H1 (cell line): Measurements from ENCODE around the gene GLO1. TPM values are rescaled to one million over a fixed set of nuclear protein-coding genes. Genes with fewer than 3 reads are reported as not detected.

Source experiments
- CTCF ChIA-PET: fragments of 300-600 bp; sonication (Branson Sonifier 250); formaldehyde crosslinking; loops from one replicate; lab custom pipeline; 2021; ENCODE audit not compliant: partially characterized antibody; lab: Charles Lee
- POLR2A ChIA-PET: fragments of 300-600 bp; sonication (Branson Sonifier 250); formaldehyde crosslinking; loops from one replicate; lab custom pipeline; 2021; ENCODE audit warnings: inconsistent platforms; ENCODE audit not compliant: partially characterized antibody; lab: Charles Lee
- DNase-seq, 2 experiments: peaks; one replicate each; pipeline versions ENCODE4 v3.0.0 to v3.0.0-alpha.2; 2010 to 2022; ENCODE audit warnings: low spot score in 2 of 2, low read depth in 1 of 2, mixed read lengths in 1 of 2
- FAIRE-seq: peaks from 2 replicates; lab custom pipeline; 2011; peaks lifted over from hg19 to GRCh38; lab: Jason Lieb, UNC
- H2AFZ ChIP-seq: 2 replicates; pipeline ENCODE4 v1.8.1; 2012; ENCODE audit warnings: low read length, inconsistent platforms
- H2AK5ac ChIP-seq: 2 replicates; pipeline ENCODE4 v1.6.1; 2013; ENCODE audit warnings: low read depth, low read length
- H2BK120ac ChIP-seq: replicated peaks from 2 replicates; pipeline ENCODE3; 2013; ENCODE audit warnings: low read depth, low read length, inconsistent platforms
- H2BK12ac ChIP-seq: 2 replicates; pipeline ENCODE4 v1.6.1; 2013; ENCODE audit warnings: low read depth, low read length
- H2BK15ac ChIP-seq: 2 replicates; pipeline ENCODE4 v1.6.1; 2013; ENCODE audit warnings: low read length
- H2BK20ac ChIP-seq: 2 replicates; pipeline ENCODE4 v1.6.1; 2013; ENCODE audit warnings: low read length
- H2BK5ac ChIP-seq: 2 replicates; pipeline ENCODE4 v1.6.1; 2013; ENCODE audit warnings: low read depth, low read length
- H3K14ac ChIP-seq: 2 replicates; pipeline ENCODE4 v1.6.1; 2013; ENCODE audit warnings: inconsistent platforms; ENCODE audit not compliant: insufficient read length
- H3K18ac ChIP-seq: 2 replicates; pipeline ENCODE4 v1.6.1; 2013; ENCODE audit warnings: low read length; ENCODE audit errors: extremely low read depth
- H3K23ac ChIP-seq: 2 replicates; pipeline ENCODE4 v1.6.1; 2013; ENCODE audit warnings: inconsistent platforms; ENCODE audit not compliant: insufficient read length
- H3K23me2 ChIP-seq: 2 replicates; pipeline ENCODE4 v1.6.1; 2013; ENCODE audit warnings: low read depth, low read length
- H3K27ac ChIP-seq: 2 replicates; pipeline ENCODE4 v1.6.1; 2011; ENCODE audit warnings: low read depth, low read length, inconsistent platforms
- H3K27me3 ChIP-seq, 4 experiments: replicated peaks in 1 of 4; 1 replicate in 1 of 4; 2 replicates in 3 of 4; pipeline versions ENCODE4 v1.6.1 to v1.8.1; 2011 to 2013; ENCODE audit warnings: low read length in 3 of 4, mild to moderate bottlenecking in 3 of 4, inconsistent platforms in 2 of 4, mixed read lengths in 2 of 4, moderate library complexity in 1 of 4; ENCODE audit not compliant: control insufficient read depth in 3 of 4, insufficient read depth in 3 of 4; ENCODE audit errors: extremely low read depth in 1 of 4
- H3K36me3 ChIP-seq, 4 experiments: 2 replicates each; pipeline versions ENCODE4 v1.6.1 to v1.8.1; 2011 to 2013; ENCODE audit warnings: mild to moderate bottlenecking in 4 of 4, low read length in 3 of 4, moderate library complexity in 2 of 4, control low read depth in 1 of 4, inconsistent platforms in 1 of 4; ENCODE audit not compliant: insufficient read depth in 4 of 4, control insufficient read depth in 2 of 4
- H3K4ac ChIP-seq: replicated peaks from 2 replicates; pipeline ENCODE3; 2013; ENCODE audit warnings: low read length, low read depth, mixed read lengths, inconsistent platforms; ENCODE audit not compliant: insufficient read length
- H3K4me1 ChIP-seq, 4 experiments: replicated peaks in 1 of 4; 1 replicate in 1 of 4; 2 replicates in 3 of 4; pipeline versions ENCODE4 v1.6.1 to v1.8.1; 2011 to 2013; ENCODE audit warnings: low read length in 3 of 4, inconsistent platforms in 2 of 4, mixed read lengths in 1 of 4; ENCODE audit not compliant: insufficient read depth in 4 of 4, control insufficient read depth in 3 of 4
- H3K4me2 ChIP-seq, 2 experiments: 2 replicates each; pipeline versions ENCODE4 v1.6.1 to v1.8.1; 2011 to 2013; ENCODE audit warnings: low read depth in 2 of 2, low read length in 2 of 2, control low read depth in 1 of 2, inconsistent platforms in 1 of 2, mild to moderate bottlenecking in 1 of 2; ENCODE audit not compliant: insufficient read depth in 1 of 2
- H3K4me3 ChIP-seq, 4 experiments: fragments of 200-600, 300-600 bp in 1 of 4; sonication (generic), shearing (Covaris generic), sonication (Bioruptor Twin) in 1 of 4; 2 replicates each; pipeline versions ENCODE4 v1.5.1 to v1.8.1; 2011 to 2016; ENCODE audit warnings: low read length in 4 of 4, low read depth in 3 of 4, control low read depth in 2 of 4, inconsistent platforms in 2 of 4, mild to moderate bottlenecking in 2 of 4, mixed read lengths in 1 of 4, moderate library complexity in 1 of 4; ENCODE audit not compliant: insufficient read depth in 2 of 4; ENCODE audit errors: extremely low read depth in 1 of 4
- H3K56ac ChIP-seq: replicated peaks from 2 replicates; pipeline ENCODE3; 2013; ENCODE audit warnings: low read depth, mild to moderate bottlenecking, mixed read lengths, low read length, inconsistent platforms; ENCODE audit not compliant: insufficient read length
- H3K79me1 ChIP-seq: 2 replicates; pipeline ENCODE4 v1.6.1; 2013; ENCODE audit warnings: low read depth, low read length, control low read depth
- H3K79me2 ChIP-seq, 2 experiments: 2 replicates each; pipeline versions ENCODE4 v1.6.1 to v1.8.1; 2012 to 2013; ENCODE audit warnings: low read length in 2 of 2, mild to moderate bottlenecking in 2 of 2, inconsistent platforms in 1 of 2; ENCODE audit not compliant: insufficient read depth in 2 of 2, control insufficient read depth in 1 of 2
- H3K9ac ChIP-seq, 4 experiments: replicated peaks in 1 of 4; 1 replicate in 1 of 4; 2 replicates in 3 of 4; pipeline versions ENCODE4 v1.6.1 to v1.8.1; 2011 to 2013; ENCODE audit warnings: low read depth in 3 of 4, low read length in 3 of 4, control low read depth in 2 of 4, mild to moderate bottlenecking in 2 of 4, moderate library complexity in 2 of 4, inconsistent platforms in 1 of 4; ENCODE audit errors: extremely low read depth in 1 of 4
- H3K9me3 ChIP-seq, 2 experiments: 2 replicates each; pipeline versions ENCODE4 v1.6.1 to v1.8.1; 2012 to 2013; ENCODE audit warnings: mild to moderate bottlenecking in 2 of 2, moderate library complexity in 2 of 2, control low read depth in 1 of 2, inconsistent platforms in 1 of 2, low read depth in 1 of 2, low read length in 1 of 2, mixed read lengths in 1 of 2; ENCODE audit not compliant: insufficient read depth in 2 of 2
- H4K20me1 ChIP-seq, 2 experiments: replicated peaks in 1 of 2; 2 replicates each; pipeline versions ENCODE3 to v1.8.1; 2011 to 2013; ENCODE audit warnings: inconsistent platforms in 2 of 2, low read length in 2 of 2, mild to moderate bottlenecking in 1 of 2; ENCODE audit not compliant: insufficient read depth in 2 of 2, control insufficient read depth in 1 of 2
- H4K5ac ChIP-seq: 2 replicates; pipeline ENCODE4 v1.6.1; 2013; ENCODE audit warnings: low read length, low read depth, mixed read lengths, inconsistent platforms; ENCODE audit not compliant: insufficient read length
- H4K8ac ChIP-seq: 2 replicates; pipeline ENCODE4 v1.8.0; 2013; ENCODE audit warnings: mild to moderate bottlenecking, moderate library complexity, low read length, inconsistent platforms; ENCODE audit not compliant: insufficient read depth; ENCODE audit errors: extremely low read depth
- H4K91ac ChIP-seq: replicated peaks from 2 replicates; pipeline ENCODE3; 2013; ENCODE audit warnings: low read length, mixed read lengths, inconsistent platforms; ENCODE audit not compliant: insufficient read length
- SIN3A ChIP-seq, 2 experiments: IDR thresholded peaks in 1 of 2; conservative IDR thresholded peaks in 1 of 2; 2 replicates each; pipeline ENCODE4 v1.6.1; 2011 to 2012; ENCODE audit warnings: low read length in 2 of 2, improper control_type of control experiment in 1 of 2, low read depth in 1 of 2, mild to moderate bottlenecking in 1 of 2
- WGBS, 2 experiments: shearing (Covaris generic) in 1 of 2; methylation state at CpG; one replicate each; pipeline versions ENCODE4 v1.1.6 to v1.1.7; 2013 to 2015; ENCODE audit warnings: low lambda C conversion rate in 2 of 2, mixed read lengths in 2 of 2, inconsistent platforms in 1 of 2, low coverage in 1 of 2, missing lambda C conversion rate in 1 of 2; ENCODE audit not compliant: insufficient replicate concordance in 2 of 2, insufficient coverage in 1 of 2, insufficient read length in 1 of 2; ENCODE audit errors: extremely low coverage in 1 of 2, missing lambda C conversion rate in 1 of 2; 5-methylcytosine and 5-hydroxymethylcytosine counted together
- polyA plus RNA-seq, 7 experiments: library from polyadenylated mRNA; depleted of rRNA in 3 of 7; stranded (reverse) in 5 of 7; unstranded in 2 of 7; fragments of >200 nt in 5 of 7; fragments of 200-250 nt in 2 of 7; gene quantifications; 1 replicate in 5 of 7; 2 replicates in 1 of 7; 4 replicates in 1 of 7; pipeline versions ENCODE4 v1.2.1 to v1.2.3, GENCODE V29; 2011 to 2013; ENCODE audit warnings: missing spikeins in 2 of 7, mixed read lengths in 2 of 7
- total RNA-seq: library from RNA; stranded (reverse); fragmentation: NEBNext Ultra II Directional; extraction: Animal tissue kit (Norgen Biotek cat#: 25700); gene quantifications from 2 replicates; pipeline ENCODE4 v1.2.1, GENCODE V29; 2021

Gene GLO1
- total and polyA plus RNA-seq, 2 of the 8 experiments (the other 6 are each of a cell fraction or from before 2014, with no cell fraction given) = 104 to 170 TPM

DNA sequence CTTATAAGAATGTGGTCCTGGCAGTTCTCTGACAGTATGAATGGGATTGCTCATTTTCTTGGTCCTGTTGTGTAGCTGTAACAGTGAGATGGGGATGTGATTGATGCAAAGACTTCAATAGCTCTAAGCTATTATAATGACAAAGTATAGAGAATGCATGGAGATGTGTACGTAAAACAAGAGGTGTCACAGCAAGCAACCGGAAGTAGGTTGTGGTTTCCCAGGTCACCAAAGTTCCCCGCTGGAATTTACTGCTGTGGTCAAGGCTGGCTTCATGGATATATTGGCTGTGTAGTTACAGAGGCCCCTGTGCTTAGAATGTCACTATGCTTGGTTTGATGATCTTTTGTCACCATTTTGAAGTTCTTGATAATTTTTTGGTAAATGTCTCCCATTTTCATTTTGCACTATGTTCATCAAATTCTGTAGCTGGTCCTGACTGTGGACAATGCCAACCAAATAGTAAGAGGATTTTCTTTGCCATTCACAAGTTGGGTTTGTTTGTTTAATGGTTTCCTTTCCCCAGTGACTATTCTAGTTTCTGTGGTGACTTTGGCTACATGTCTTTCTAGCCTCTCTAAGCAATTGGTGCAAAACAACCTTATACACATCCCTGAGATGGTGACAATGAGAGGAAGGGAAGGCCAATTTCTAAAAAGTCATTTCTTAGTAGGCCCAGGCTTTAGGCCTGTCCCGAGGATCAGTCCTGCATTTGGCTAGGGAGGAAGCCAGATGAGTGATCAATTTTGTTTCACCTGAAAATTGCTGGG, 22.7 kb upstream of the GLO1 start:
- H3K23ac ChIP-seq = no peak overlapping the region
- CTCF ChIA-PET = interaction anchor here (0.6 to 2.6 kb wide), 3 partner anchors 48 to 751 kb away, joined by 4 to 10 read pairs (median 4); no protein-coding TSS in a partner anchor
- H3K36me3 ChIP-seq = no peaks in the 10 kb centered on the region
- WGBS, 2 experiments = 86% methylated on average over 4 of the region's 4 CpGs; no CpG with 5 or more reads in 1 of the 2 experiments
- no peak overlapping the region for H4K91ac ChIP-seq
- DNase-seq = no peak
- H3K4me3 ChIP-seq = no peak overlapping the region
- H3K18ac ChIP-seq = no peak overlapping the region
- H3K9me3 ChIP-seq = no peaks in the 10 kb centered on the region
- no peak overlapping the region; a peak in 1 of 4 replicates for H3K4me2 ChIP-seq
- no peak overlapping the region for H4K8ac ChIP-seq
- H4K20me1 ChIP-seq = no peaks in the 10 kb centered on the region
- no peak overlapping the region for H3K9ac ChIP-seq
- no peaks in the 10 kb centered on the region for H3K79me2 ChIP-seq
- H3K4me1 ChIP-seq = no peaks in the 10 kb centered on the region
- no peak overlapping the region for H3K4ac ChIP-seq
- H2AFZ ChIP-seq = no peak overlapping the region
- TF ChIP-seq SIN3A (conservative IDR thresholded peaks at IDR 0.05 in 1 of 2, IDR thresholded peaks at IDR 0.05 in 1 of 2; ENCODE audit: low read depth in 1 of 2, low read length in 2 of 2) = no peak
- TF ChIP-seq, all 59 proteins: peak for 0
- no peak overlapping the region for H2BK12ac ChIP-seq
- H3K27ac ChIP-seq = no peak overlapping the region
- no peaks in the 10 kb centered on the region for H3K79me1 ChIP-seq
- H2BK5ac ChIP-seq = no peak overlapping the region
- H3K27me3 ChIP-seq = no peaks in the 10 kb centered on the region
- POLR2A ChIA-PET = interaction anchor here (1.1 to 2.3 kb wide), 2 partner anchors 23 to 26 kb away, joined by 3 to 6 read pairs; partner anchors contain the start of gene GLO1
- H3K23me2 ChIP-seq = no peaks in the 10 kb centered on the region
- no peak overlapping the region for H2AK5ac ChIP-seq
- no peak overlapping the region for H3K56ac ChIP-seq
- no peak overlapping the region for H3K14ac ChIP-seq
- H2BK120ac ChIP-seq = no peak overlapping the region
- no peak overlapping the region for H2BK15ac ChIP-seq
- H2BK20ac ChIP-seq = no peak overlapping the region
- no peak for FAIRE-seq
- no peak overlapping the region for H4K5ac ChIP-seq
